GM23248 (cell line): Measurements from ENCODE around the gene DCST2.

Source experiments
- EZH2 ChIP-seq: fragments of 200-600 bp; sonication (generic); IDR thresholded peaks from 2 replicates; pipeline ENCODE4 v1.6.1; 2018; ENCODE audit warnings: antibody characterized with exemption, mild to moderate bottlenecking; ENCODE audit not compliant: insufficient read depth, poor library complexity, severe bottlenecking
- EZH2phosphoT487 ChIP-seq: fragments of 200-600 bp; sonication (generic); IDR thresholded peaks from 2 replicates; pipeline ENCODE4 v1.6.1; 2018; ENCODE audit warnings: antibody characterized with exemption, moderate library complexity, mild to moderate bottlenecking, low read depth; ENCODE audit not compliant: insufficient read depth

GRCh38 chr1:155015527-155016230 is 17.9 kb downstream of the DCST2 start:
- TF ChIP-seq EZH2 (no peak), EZH2phosphoT487 (no peak)
